ENCODE data around the gene MARCO. TPM values are rescaled to one million over a fixed set of nuclear protein-coding genes. Genes with fewer than 3 reads are reported as not detected.
"Not testable (repeated sequence)": the region's sequence is repeated elsewhere in the genome, so short reads cannot be mapped to it uniquely, and the experiment has no call there.

Gene MARCO
- total RNA-seq, 1 experiment from 2014 or later = not detected

DNA sequence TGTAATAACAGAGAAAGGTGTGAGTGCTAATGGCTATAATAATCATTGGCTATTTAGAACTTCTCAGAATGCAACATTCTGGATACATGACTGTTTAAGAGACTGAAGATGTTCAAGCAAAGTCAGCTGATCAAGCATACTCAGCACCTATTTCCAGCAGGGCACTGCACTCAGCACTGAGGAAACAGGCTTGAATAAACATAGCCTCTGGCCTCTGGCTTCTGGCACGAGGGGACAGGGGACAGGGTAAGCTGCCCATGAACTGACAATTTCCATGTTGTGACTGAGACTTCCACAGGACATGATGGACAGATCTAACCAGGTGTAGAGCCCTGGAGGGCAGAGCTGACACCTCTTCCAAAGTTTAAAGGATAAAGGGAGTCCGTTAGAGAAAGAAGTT is 1.3 kb downstream of the MARCO start:
- Histone ChIP-seq H3K4me2 (ENCODE audit: low read length) (no peak overlapping the region), H3K79me2 (ENCODE audit: low read length) (no peaks in the 10 kb centered on the region), H3K9me3 (ENCODE audit: low read length) (no peaks in the 10 kb centered on the region), H3K36me3 (ENCODE audit: low read depth, low read length) (no peaks in the 10 kb centered on the region), H3K9ac (ENCODE audit: low read length) (no peak overlapping the region), H3K4me1 (ENCODE audit: insufficient read depth, low read length) (no peaks in the 10 kb centered on the region), H3F3A (ENCODE audit: low read length, unreplicated experiment) (no peaks in the 10 kb centered on the region), H2AFZ (ENCODE audit: low read length) (no peak overlapping the region), H3K27me3 (ENCODE audit: low read length) (peaks cover 15% of the 10 kb centered on the region), H3K27ac (ENCODE audit: low read length) (no peak overlapping the region), H4K20me1 (ENCODE audit: low read length) (no peaks in the 10 kb centered on the region), H3K4me3 (ENCODE audit: low read length) (no peak overlapping the region), H3K9me2 (replicated peaks; ENCODE audit: low read length) (no peaks in the 10 kb centered on the region)
- no peak for DNase-seq
- no TSS peak for BruUV-seq (replicated peaks)
- POLR2A ChIA-PET (ENCODE audit: unreplicated experiment) = no interaction called here
- no peak for ATAC-seq
- intact Hi-C loops (cut with micrococcal nuclease) = no loop called here
- CTCF ChIA-PET = no interaction called here
- TF ChIP-seq, protein P1, sequence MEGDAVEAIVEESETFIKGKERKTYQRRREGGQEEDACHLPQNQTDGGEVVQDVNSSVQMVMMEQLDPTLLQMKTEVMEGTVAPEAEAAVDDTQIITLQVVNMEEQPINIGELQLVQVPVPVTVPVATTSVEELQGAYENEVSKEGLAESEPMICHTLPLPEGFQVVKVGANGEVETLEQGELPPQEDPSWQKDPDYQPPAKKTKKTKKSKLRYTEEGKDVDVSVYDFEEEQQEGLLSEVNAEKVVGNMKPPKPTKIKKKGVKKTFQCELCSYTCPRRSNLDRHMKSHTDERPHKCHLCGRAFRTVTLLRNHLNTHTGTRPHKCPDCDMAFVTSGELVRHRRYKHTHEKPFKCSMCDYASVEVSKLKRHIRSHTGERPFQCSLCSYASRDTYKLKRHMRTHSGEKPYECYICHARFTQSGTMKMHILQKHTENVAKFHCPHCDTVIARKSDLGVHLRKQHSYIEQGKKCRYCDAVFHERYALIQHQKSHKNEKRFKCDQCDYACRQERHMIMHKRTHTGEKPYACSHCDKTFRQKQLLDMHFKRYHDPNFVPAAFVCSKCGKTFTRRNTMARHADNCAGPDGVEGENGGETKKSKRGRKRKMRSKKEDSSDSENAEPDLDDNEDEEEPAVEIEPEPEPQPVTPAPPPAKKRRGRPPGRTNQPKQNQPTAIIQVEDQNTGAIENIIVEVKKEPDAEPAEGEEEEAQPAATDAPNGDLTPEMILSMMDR (conservative IDR thresholded peaks at IDR 0.05; ENCODE audit: low read depth, low read length) = no peak
- TF ChIP-seq EZH2phosphoT487 (IDR thresholded peaks at IDR 0.05; ENCODE audit: borderline replicate concordance, low read length) (no peak), EZH2 (IDR thresholded peaks at IDR 0.05; ENCODE audit: low read length, unreplicated experiment) (no peak)

DNA sequence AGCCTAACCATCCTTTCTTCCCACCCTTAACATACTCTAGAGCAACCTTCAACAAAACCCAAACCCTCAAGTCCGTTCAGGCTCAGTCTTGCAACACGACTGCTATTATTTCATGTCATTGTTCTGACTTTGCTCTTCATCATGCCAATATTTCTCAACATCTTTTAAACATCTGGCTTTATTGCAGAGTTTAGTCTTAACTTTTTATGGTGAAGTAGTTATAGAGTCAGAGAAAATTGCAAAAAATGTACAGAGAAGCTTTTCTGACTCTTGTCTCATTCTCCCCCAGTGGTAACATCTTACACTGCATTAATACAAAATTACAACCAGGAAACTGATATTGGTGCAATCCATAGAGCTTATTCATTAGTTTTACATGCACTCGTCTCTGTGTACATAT is 3.9 kb downstream of the MARCO start:
- Histone ChIP-seq H3F3A (ENCODE audit: low read length, unreplicated experiment) (no peaks in the 10 kb centered on the region), H3K79me2 (ENCODE audit: low read length) (no peaks in the 10 kb centered on the region), H3K36me3 (ENCODE audit: low read depth, low read length) (no peaks in the 10 kb centered on the region), H3K4me2 (ENCODE audit: low read length) (no peak overlapping the region), H3K9me2 (replicated peaks; ENCODE audit: low read length) (no peaks in the 10 kb centered on the region), H3K9ac (ENCODE audit: low read length) (no peak overlapping the region), H3K27me3 (ENCODE audit: low read length) (peaks cover 23% of the 10 kb centered on the region), H2AFZ (ENCODE audit: low read length) (no peak overlapping the region), H3K4me1 (ENCODE audit: insufficient read depth, low read length) (no peaks in the 10 kb centered on the region), H3K4me3 (ENCODE audit: low read length) (no peak overlapping the region), H3K27ac (ENCODE audit: low read length) (no peak overlapping the region), H4K20me1 (ENCODE audit: low read length) (no peaks in the 10 kb centered on the region), H3K9me3 (ENCODE audit: low read length) (no peaks in the 10 kb centered on the region)
- no TSS peak for BruUV-seq (replicated peaks)
- no peak for ATAC-seq
- TF ChIP-seq, protein P1 (conservative IDR thresholded peaks at IDR 0.05; ENCODE audit: low read depth, low read length) = 0 out of 2 replicates have a peak, but pooled peaks have one; percentile 9
- no peak for TF ChIP-seq EZH2phosphoT487 (IDR thresholded peaks at IDR 0.05; ENCODE audit: borderline replicate concordance, low read length)
- intact Hi-C loops (cut with micrococcal nuclease) = no loop called here
- POLR2A ChIA-PET (ENCODE audit: unreplicated experiment) = no interaction called here
- no peak for DNase-seq
- CTCF ChIA-PET = no interaction called here

DNA sequence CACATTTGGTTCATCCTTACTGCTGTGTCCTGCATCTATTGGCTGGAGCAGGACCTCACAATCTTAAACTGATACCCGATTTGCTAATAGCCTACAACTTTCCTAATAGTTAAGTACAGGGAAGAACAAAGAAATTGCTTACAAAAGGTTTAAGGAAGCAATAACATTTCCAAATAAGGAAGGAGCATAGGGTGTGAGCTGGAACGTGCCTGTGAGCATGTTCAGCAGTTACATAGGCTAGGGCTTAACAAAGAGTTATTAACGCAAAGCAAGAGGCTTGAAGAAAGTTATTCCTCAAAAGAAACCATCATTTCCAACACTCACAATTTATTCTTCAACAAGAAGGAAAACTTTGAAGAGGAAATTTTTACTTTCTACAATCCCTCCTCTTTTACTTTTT is 6.3 kb downstream of the MARCO start:
- DNase-seq; H3K9me3 ChIP-seq (ENCODE audit: low read length); H2AFZ ChIP-seq (ENCODE audit: low read length); H3K4me2 ChIP-seq (ENCODE audit: low read length); H3F3A ChIP-seq (ENCODE audit: low read length, unreplicated experiment); CTCF ChIA-PET; POLR2A ChIA-PET (ENCODE audit: unreplicated experiment); H3K36me3 ChIP-seq (ENCODE audit: low read depth, low read length); ATAC-seq; H3K4me1 ChIP-seq (ENCODE audit: insufficient read depth, low read length); BruUV-seq (replicated peaks); H3K4me3 ChIP-seq (ENCODE audit: low read length); intact Hi-C loops (cut with micrococcal nuclease); H4K20me1 ChIP-seq (ENCODE audit: low read length); H3K27ac ChIP-seq (ENCODE audit: low read length); H3K9ac ChIP-seq (ENCODE audit: low read length); H3K79me2 ChIP-seq (ENCODE audit: low read length); H3K9me2 ChIP-seq (replicated peaks; ENCODE audit: low read length): not testable (repeated sequence)
- peaks cover 32% of the 10 kb centered on the region; the same call in 1 of the 2 replicates for H3K27me3 ChIP-seq (ENCODE audit: low read length)

Data from PC-3 (cell line).